OCI-LY3 (cell line): ENCODE data around the gene BACH1.

Experiments
- EZH2phosphoT487 ChIP-seq: fragments of 200-600 bp; shearing (Covaris generic); IDR thresholded peaks from 2 replicates; pipeline ENCODE4 v1.6.1; 2018; ENCODE audit warnings: antibody characterized with exemption, mixed run types, low read depth
- TF ChIP-seq, protein P1 (sequence below): fragments of 200-600, 300-600 bp; sonication (generic); IDR thresholded peaks from 2 replicates; pipeline ENCODE4 v1.5.1; 2014; ENCODE audit warnings: antibody characterized with exemption, low read length, low read depth

DNA sequence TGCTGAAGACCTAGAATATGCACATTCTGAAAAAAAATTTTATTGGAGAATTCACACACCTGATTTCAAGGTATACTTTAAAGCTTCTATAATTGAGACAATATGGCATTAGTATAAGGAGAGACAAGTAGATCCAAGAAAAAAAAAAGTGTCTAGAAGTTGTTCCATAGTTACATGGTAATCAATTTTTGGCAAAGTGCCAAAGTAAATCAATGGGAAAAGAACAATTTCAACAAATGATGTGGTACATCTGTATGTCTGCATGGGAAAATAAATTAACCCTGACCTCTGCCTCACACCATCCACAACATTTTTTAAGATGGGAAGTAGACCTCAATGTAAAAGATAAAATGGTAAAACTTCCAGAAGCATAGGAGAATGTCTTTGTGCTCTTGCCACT, 21.3 kb upstream of the BACH1 start:
- TF ChIP-seq, protein P1, sequence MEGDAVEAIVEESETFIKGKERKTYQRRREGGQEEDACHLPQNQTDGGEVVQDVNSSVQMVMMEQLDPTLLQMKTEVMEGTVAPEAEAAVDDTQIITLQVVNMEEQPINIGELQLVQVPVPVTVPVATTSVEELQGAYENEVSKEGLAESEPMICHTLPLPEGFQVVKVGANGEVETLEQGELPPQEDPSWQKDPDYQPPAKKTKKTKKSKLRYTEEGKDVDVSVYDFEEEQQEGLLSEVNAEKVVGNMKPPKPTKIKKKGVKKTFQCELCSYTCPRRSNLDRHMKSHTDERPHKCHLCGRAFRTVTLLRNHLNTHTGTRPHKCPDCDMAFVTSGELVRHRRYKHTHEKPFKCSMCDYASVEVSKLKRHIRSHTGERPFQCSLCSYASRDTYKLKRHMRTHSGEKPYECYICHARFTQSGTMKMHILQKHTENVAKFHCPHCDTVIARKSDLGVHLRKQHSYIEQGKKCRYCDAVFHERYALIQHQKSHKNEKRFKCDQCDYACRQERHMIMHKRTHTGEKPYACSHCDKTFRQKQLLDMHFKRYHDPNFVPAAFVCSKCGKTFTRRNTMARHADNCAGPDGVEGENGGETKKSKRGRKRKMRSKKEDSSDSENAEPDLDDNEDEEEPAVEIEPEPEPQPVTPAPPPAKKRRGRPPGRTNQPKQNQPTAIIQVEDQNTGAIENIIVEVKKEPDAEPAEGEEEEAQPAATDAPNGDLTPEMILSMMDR, result no peak
- TF ChIP-seq EZH2phosphoT487, result no peak
